Cardiac septum (tissue), 1 donor: ENCODE data around the gene DIP2C. TPM values are rescaled to one million over a fixed set of nuclear protein-coding genes. Genes with fewer than 3 reads are reported as not detected.
"Not testable (repeated sequence)": the region's sequence is repeated elsewhere in the genome, so short reads cannot be mapped to it uniquely, and the experiment has no call there.

Source experiments
- DNase-seq: peaks from one replicate; pipeline ENCODE4 v3.0.0-alpha.2; 2020; ENCODE audit warnings: low spot score
- intact Hi-C: fragments of 100-400 bp; cut with DNase I; formaldehyde crosslinking; loops from one replicate; pipeline ENCODE4 v1.14.0; 2022
- total RNA-seq: library from RNA; stranded (reverse); fragmentation: NEBNext Ultra II Directional; extraction: Animal tissue kit (Norgen Biotek cat#: 25700); gene quantifications from one replicate; pipeline ENCODE4 v1.2.1, GENCODE V29; 2021
- donor health status: DM: no; HTN: no; CAD: no.

Gene DIP2C
- total RNA-seq, 1 donor from 2014 or later: 28.8 TPM

GRCh38 chr10:664893-665292 is 24.6 kb downstream of the DIP2C start:
- no peak for DNase-seq
- intact Hi-C loops: no loop called here

- DNase-seq: no peak
- intact Hi-C loops: no loop called here
These were observed 25.2 kb downstream of the DIP2C start for GRCh38 chr10:664301-664700.

GRCh38 chr10:663831-664251 is 25.6 kb downstream of the DIP2C start:
- DNase-seq: no peak
- intact Hi-C loops: no loop called here

- intact Hi-C loops: no loop called here
These were observed 26.1 kb downstream of the DIP2C start for GRCh38 chr10:663466-663751.

GRCh38 chr10:662686-663465 is 26.6 kb downstream of the DIP2C start:
- intact Hi-C loops: no loop called here
- no peak for DNase-seq

More at GRCh38 chr10:663466-663751, 26.1 kb downstream of the DIP2C start:
- DNase-seq: no peak

GRCh38 chr10:662223-662605 is 27.3 kb downstream of the DIP2C start:
- no peak for DNase-seq
- intact Hi-C loops: no loop called here

- intact Hi-C loops: no loop called here
These were observed 27.8 kb downstream of the DIP2C start for GRCh38 chr10:661597-662222.

GRCh38 chr10:660970-661596 is 28.4 kb downstream of the DIP2C start:
- intact Hi-C loops: no loop called here

More at GRCh38 chr10:661597-662222, 27.8 kb downstream of the DIP2C start:
- no peak for DNase-seq

GRCh38 chr10:660413-660969 is 29.0 kb downstream of the DIP2C start:
- intact Hi-C loops: no loop called here
- DNase-seq: no peak

More at GRCh38 chr10:660970-661596, 28.4 kb downstream of the DIP2C start:
- no peak for DNase-seq

- intact Hi-C loops: no loop called here
- DNase-seq: no peak
These were observed 29.8 kb downstream of the DIP2C start for GRCh38 chr10:659688-660141.

- DNase-seq, intact Hi-C loops: not testable (repeated sequence)
These were observed 31.6 kb downstream of the DIP2C start for GRCh38 chr10:657816-658350.

GRCh38 chr10:656883-657282 is 32.6 kb downstream of the DIP2C start:
- no peak for DNase-seq
- intact Hi-C loops: no loop called here

GRCh38 chr10:655184-655583 is 34.3 kb downstream of the DIP2C start:
- no peak for DNase-seq
- intact Hi-C loops: no loop called here

- intact Hi-C loops: no loop called here
These were observed 34.8 kb downstream of the DIP2C start for GRCh38 chr10:654647-654996.

GRCh38 chr10:653991-654646 is 35.3 kb downstream of the DIP2C start:
- DNase-seq: no peak
- intact Hi-C loops: no loop called here

More at GRCh38 chr10:654647-654996, 34.8 kb downstream of the DIP2C start:
- no peak for DNase-seq

- not testable (repeated sequence) for DNase-seq
These were observed 36.5 kb downstream of the DIP2C start for GRCh38 chr10:652832-653459.

GRCh38 chr10:652233-652632 is 37.2 kb downstream of the DIP2C start:
- DNase-seq: no peak
- intact Hi-C loops: no loop called here

More at GRCh38 chr10:652832-653459, 36.5 kb downstream of the DIP2C start:
- intact Hi-C loops: not testable (repeated sequence)

GRCh38 chr10:651692-652091 is 37.8 kb downstream of the DIP2C start:
- intact Hi-C loops: no loop called here
- DNase-seq: no peak

- intact Hi-C loops: no loop called here
These were observed 38.4 kb downstream of the DIP2C start for GRCh38 chr10:650886-651615.

More at GRCh38 chr10:650886-651615, 38.4 kb downstream of the DIP2C start:
- DNase-seq: no peak
